GM12874 (cell line): ENCODE results near the gene MAN2A1.

Source experiments
- CTCF ChIP-seq: IDR thresholded peaks from 2 replicates; pipeline ENCODE4 v1.5.1; 2011; ENCODE audit warnings: low read depth, mild to moderate bottlenecking, control low read depth, low read length, moderate library complexity; ENCODE audit not compliant: insufficient read depth

Gene MAN2A1

GRCh38 chr5:109719978-109720377 is 30.3 kb downstream of the MAN2A1 start:
- TF ChIP-seq CTCF = no peak

GRCh38 chr5:109721741-109722140 is 32.0 kb downstream of the MAN2A1 start:
- TF ChIP-seq CTCF = no peak

- TF ChIP-seq CTCF = no peak
Measured at GRCh38 chr5:109723606-109724005, 33.9 kb downstream of the MAN2A1 start.

- no peak for TF ChIP-seq CTCF
Measured at GRCh38 chr5:109725135-109725534, 35.4 kb downstream of the MAN2A1 start.

GRCh38 chr5:109739741-109740728 is 50.3 kb downstream of the MAN2A1 start:
- TF ChIP-seq CTCF = no peak

- TF ChIP-seq CTCF = no peak
Measured at GRCh38 chr5:109740966-109741365, 51.2 kb downstream of the MAN2A1 start.

GRCh38 chr5:109741390-109741789 is 51.7 kb downstream of the MAN2A1 start:
- TF ChIP-seq CTCF = no peak
